H1 (cell line): Measurements from ENCODE around the gene FOSB. TPM values are rescaled to one million over a fixed set of nuclear protein-coding genes. Genes with fewer than 3 reads are reported as not detected.

ENCODE experiments used
- ATF2 ChIP-seq: IDR thresholded peaks from 2 replicates; pipeline ENCODE4 v1.6.1; 2012; ENCODE audit warnings: low read length, inconsistent platforms
- BRCA1 ChIP-seq: IDR thresholded peaks from 2 replicates; pipeline ENCODE4 v1.6.1; 2012; ENCODE audit warnings: low read depth, low read length, improper control_type of control experiment
- MAX ChIP-seq: IDR thresholded peaks from 2 replicates; pipeline ENCODE4 v1.6.1; 2012; ENCODE audit warnings: inconsistent platforms
- TAF7 ChIP-seq: optimal IDR thresholded peaks from 2 replicates; pipeline ENCODE3; 2011; ENCODE audit warnings: low read depth, mild to moderate bottlenecking, inconsistent platforms, low read length, moderate library complexity, borderline replicate concordance
- USF2 ChIP-seq: IDR thresholded peaks from 2 replicates; pipeline ENCODE4 v1.6.1; 2011; ENCODE audit warnings: low read length, improper control_type of control experiment
- polyA plus RNA-seq, 7 experiments: library from polyadenylated mRNA; depleted of rRNA in 3 of 7; stranded (reverse) in 5 of 7; unstranded in 2 of 7; fragments of >200 nt in 5 of 7; fragments of 200-250 nt in 2 of 7; gene quantifications; 1 replicate in 5 of 7; 2 replicates in 1 of 7; 4 replicates in 1 of 7; pipeline versions ENCODE4 v1.2.1 to v1.2.3, GENCODE V29; 2011 to 2013; ENCODE audit warnings: missing spikeins in 2 of 7, mixed read lengths in 2 of 7
- total RNA-seq: library from RNA; stranded (reverse); fragmentation: NEBNext Ultra II Directional; extraction: Animal tissue kit (Norgen Biotek cat#: 25700); gene quantifications from 2 replicates; pipeline ENCODE4 v1.2.1, GENCODE V29; 2021

FOSB gene
- total and polyA plus RNA-seq, 2 of the 8 experiments (the other 6 are each of a cell fraction or from before 2014, with no cell fraction given): 0.44 to 2.7 TPM

- no peak for TF ChIP-seq ATF2
- no peak for TF ChIP-seq TAF7
- TF ChIP-seq BRCA1: no peak
- no peak for TF ChIP-seq MAX
- TF ChIP-seq USF2: no peak
Measured at GRCh38 chr19:45419895-45420294, 47.9 kb upstream of the FOSB start (continued).
